ENCODE results near the gene ECT2. TPM values are rescaled to one million over a fixed set of nuclear protein-coding genes. Genes with fewer than 3 reads are reported as not detected.

ECT2 gene
- polyA plus RNA-seq, 1 donor from 2014 or later, result 6.3 TPM

- TF ChIP-seq, protein P1, sequence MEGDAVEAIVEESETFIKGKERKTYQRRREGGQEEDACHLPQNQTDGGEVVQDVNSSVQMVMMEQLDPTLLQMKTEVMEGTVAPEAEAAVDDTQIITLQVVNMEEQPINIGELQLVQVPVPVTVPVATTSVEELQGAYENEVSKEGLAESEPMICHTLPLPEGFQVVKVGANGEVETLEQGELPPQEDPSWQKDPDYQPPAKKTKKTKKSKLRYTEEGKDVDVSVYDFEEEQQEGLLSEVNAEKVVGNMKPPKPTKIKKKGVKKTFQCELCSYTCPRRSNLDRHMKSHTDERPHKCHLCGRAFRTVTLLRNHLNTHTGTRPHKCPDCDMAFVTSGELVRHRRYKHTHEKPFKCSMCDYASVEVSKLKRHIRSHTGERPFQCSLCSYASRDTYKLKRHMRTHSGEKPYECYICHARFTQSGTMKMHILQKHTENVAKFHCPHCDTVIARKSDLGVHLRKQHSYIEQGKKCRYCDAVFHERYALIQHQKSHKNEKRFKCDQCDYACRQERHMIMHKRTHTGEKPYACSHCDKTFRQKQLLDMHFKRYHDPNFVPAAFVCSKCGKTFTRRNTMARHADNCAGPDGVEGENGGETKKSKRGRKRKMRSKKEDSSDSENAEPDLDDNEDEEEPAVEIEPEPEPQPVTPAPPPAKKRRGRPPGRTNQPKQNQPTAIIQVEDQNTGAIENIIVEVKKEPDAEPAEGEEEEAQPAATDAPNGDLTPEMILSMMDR (IDR thresholded peaks at IDR 0.05; ENCODE audit: poor library complexity, severe bottlenecking), result no peak
- no peak for TF ChIP-seq EP300 (conservative IDR thresholded peaks at IDR 0.05; ENCODE audit: poor library complexity, severe bottlenecking)
- no peak for TF ChIP-seq RAD21 (conservative IDR thresholded peaks at IDR 0.05)
- TF ChIP-seq EZH2 (IDR thresholded peaks at IDR 0.05; ENCODE audit: borderline replicate concordance, insufficient read depth, low read length, poor library complexity, severe bottlenecking), result no peak
- TF ChIP-seq TAF1 (IDR thresholded peaks at IDR 0.05; ENCODE audit: low read depth), result no peak
- no peak for TF ChIP-seq SMC3 (conservative IDR thresholded peaks at IDR 0.05; ENCODE audit: poor library complexity)
- no peak for TF ChIP-seq POLR2AphosphoS5 (IDR thresholded peaks at IDR 0.05)
- TF ChIP-seq MXI1 (conservative IDR thresholded peaks at IDR 0.05; ENCODE audit: poor library complexity, severe bottlenecking), result no peak
- TF ChIP-seq REST (IDR thresholded peaks at IDR 0.05; ENCODE audit: borderline replicate concordance), result no peak
- Histone ChIP-seq H2AFZ (ENCODE audit: low read depth, low read length) (no peak overlapping the region), H3K4me2 (ENCODE audit: low read length) (no peak overlapping the region), H3K9me2 (ENCODE audit: insufficient read depth, low read length) (no peaks in the 10 kb centered on the region), H3K79me2 (replicated peaks; ENCODE audit: insufficient read depth, low read length) (no peaks in the 10 kb centered on the region), H3K27me3 (ENCODE audit: insufficient read depth, low read depth, low read length) (no peaks in the 10 kb centered on the region), H3K36me3 (ENCODE audit: insufficient read depth, low read length) (no peaks in the 10 kb centered on the region), H3K9ac (ENCODE audit: low read length) (no peak overlapping the region), H3K9me3 (ENCODE audit: low read length) (no peaks in the 10 kb centered on the region), H3K27ac (ENCODE audit: low read length) (no peak overlapping the region), H4K20me1 (ENCODE audit: insufficient read depth) (no peaks in the 10 kb centered on the region), H3K4me3 (ENCODE audit: low read length) (no peak overlapping the region), H3F3A (ENCODE audit: insufficient read depth, low read length, poor library complexity, severe bottlenecking) (no peaks in the 10 kb centered on the region)
These were observed 24.1 kb upstream of the ECT2 start for GRCh38 chr3:172726380-172726779.

- H3K27ac ChIP-seq (ENCODE audit: low read length), result no peak overlapping the region
- H3K36me3 ChIP-seq (ENCODE audit: insufficient read depth, low read length), result no peaks in the 10 kb centered on the region
- H3K4me3 ChIP-seq (ENCODE audit: low read length), result no peak overlapping the region
- H3K4me2 ChIP-seq (ENCODE audit: low read length), result no peak overlapping the region
- H3F3A ChIP-seq (ENCODE audit: insufficient read depth, low read length, poor library complexity, severe bottlenecking), result no peaks in the 10 kb centered on the region
- H3K27me3 ChIP-seq (ENCODE audit: insufficient read depth, low read depth, low read length), result no peaks in the 10 kb centered on the region
- no peak overlapping the region for H3K9ac ChIP-seq (ENCODE audit: low read length)
- H3K9me2 ChIP-seq (ENCODE audit: insufficient read depth, low read length), result no peaks in the 10 kb centered on the region
- no peak for TF ChIP-seq REST (IDR thresholded peaks at IDR 0.05; ENCODE audit: borderline replicate concordance)
- TF ChIP-seq EP300 (conservative IDR thresholded peaks at IDR 0.05; ENCODE audit: poor library complexity, severe bottlenecking), result no peak
- TF ChIP-seq POLR2AphosphoS5 (IDR thresholded peaks at IDR 0.05), result no peak
- TF ChIP-seq MXI1 (conservative IDR thresholded peaks at IDR 0.05; ENCODE audit: poor library complexity, severe bottlenecking), result no peak
- TF ChIP-seq, protein P1 (IDR thresholded peaks at IDR 0.05; ENCODE audit: poor library complexity, severe bottlenecking), result no peak
- TF ChIP-seq EZH2 (IDR thresholded peaks at IDR 0.05; ENCODE audit: borderline replicate concordance, insufficient read depth, low read length, poor library complexity, severe bottlenecking), result no peak
- no peak for TF ChIP-seq RAD21 (conservative IDR thresholded peaks at IDR 0.05)
- no peak for TF ChIP-seq SMC3 (conservative IDR thresholded peaks at IDR 0.05; ENCODE audit: poor library complexity)
- TF ChIP-seq TAF1 (IDR thresholded peaks at IDR 0.05; ENCODE audit: low read depth), result no peak
- H4K20me1 ChIP-seq (ENCODE audit: insufficient read depth), result no peaks in the 10 kb centered on the region
- no peaks in the 10 kb centered on the region for H3K79me2 ChIP-seq (replicated peaks; ENCODE audit: insufficient read depth, low read length)
- H3K9me3 ChIP-seq (ENCODE audit: low read length), result no peaks in the 10 kb centered on the region
- H2AFZ ChIP-seq (ENCODE audit: low read depth, low read length), result no peak overlapping the region
These were observed 15.5 kb upstream of the ECT2 start for GRCh38 chr3:172735014-172735413.
